Measurements from ENCODE around the gene CCL25.

The CCL25 gene

DNA sequence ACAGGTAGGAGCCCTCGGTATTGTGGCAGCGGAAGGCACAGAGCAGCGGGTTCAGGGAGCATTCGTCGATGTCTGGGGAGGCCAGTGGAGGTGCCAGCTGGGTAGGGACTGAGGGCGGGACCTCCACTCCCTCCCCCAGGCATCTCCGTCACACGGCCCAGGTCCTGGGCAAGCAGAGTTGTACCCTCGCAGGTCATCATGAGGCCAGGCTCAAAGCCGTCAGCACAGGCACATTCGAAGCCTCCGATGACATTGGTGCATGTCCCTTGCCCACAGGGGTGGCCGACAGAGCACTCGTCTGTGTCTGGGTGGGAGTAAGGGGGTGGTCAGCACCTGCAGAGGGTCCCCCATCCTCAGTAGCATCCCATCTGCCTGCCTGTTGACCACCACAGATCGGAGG lies 35.3 kb downstream of the CCL25 start:
- no peak overlapping the region for H2AFZ ChIP-seq (ENCODE audit: low read length, unreplicated experiment)
- no peaks in the 10 kb centered on the region for H3K79me2 ChIP-seq (ENCODE audit: control insufficient read depth, insufficient read depth, low read length, unreplicated experiment)
- no peak overlapping the region for H3K4me3 ChIP-seq (ENCODE audit: low read depth, low read length)
- no peaks in the 10 kb centered on the region for H3K27me3 ChIP-seq (ENCODE audit: insufficient read depth, low read length)
- no peak overlapping the region for H3K27ac ChIP-seq (ENCODE audit: low read depth, low read length)
- no peaks in the 10 kb centered on the region for H3K36me3 ChIP-seq (ENCODE audit: insufficient read depth, low read length)
- no peaks in the 10 kb centered on the region for H3K4me1 ChIP-seq (ENCODE audit: control insufficient read depth, insufficient read depth, low read length, unreplicated experiment)

DNA sequence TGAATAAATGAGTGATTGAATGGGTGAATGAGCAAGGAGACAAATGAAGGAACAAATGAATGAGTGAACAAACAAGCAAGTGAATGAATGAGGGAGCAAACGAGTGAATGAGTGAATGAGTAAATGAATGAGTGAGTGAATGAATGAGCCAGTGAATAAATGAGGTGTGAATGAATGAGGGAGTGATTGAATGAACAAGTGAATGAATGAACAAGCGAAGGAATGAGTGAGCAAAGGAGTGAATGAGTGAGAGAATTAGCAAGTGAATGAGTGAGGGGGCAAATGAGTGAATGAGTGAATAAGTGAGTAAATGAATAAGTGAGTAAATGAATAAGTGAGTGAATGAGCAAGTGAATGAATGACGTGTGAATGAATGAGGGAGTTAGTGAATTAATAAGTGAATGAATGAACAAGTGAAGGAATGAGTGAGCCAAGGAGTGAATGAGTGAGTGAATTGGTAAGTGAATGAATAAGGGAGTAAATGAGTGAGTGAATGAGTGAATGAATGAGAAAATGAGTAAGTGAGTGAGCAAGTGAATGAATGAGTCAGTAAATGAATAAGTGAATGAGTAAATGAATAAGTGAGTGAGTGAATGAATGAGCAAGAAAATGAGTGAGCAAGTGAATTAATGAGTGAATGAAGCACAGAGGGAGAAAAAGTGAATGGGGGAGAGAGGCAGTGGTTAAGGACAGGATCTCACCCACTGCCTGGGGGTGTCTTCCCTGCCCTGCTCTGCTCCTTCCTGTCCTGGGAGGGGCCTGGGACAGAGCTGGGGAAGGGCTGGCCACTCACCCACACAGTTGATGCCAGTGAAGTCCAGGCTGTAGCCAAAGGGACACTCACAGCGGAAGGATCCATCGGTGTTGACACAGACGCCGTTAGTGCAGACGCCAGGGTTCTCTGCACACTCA lies 36.4 kb downstream of the CCL25 start:
- H3K27ac ChIP-seq (ENCODE audit: low read depth, low read length) = no peak overlapping the region
- H3K79me2 ChIP-seq (ENCODE audit: control insufficient read depth, insufficient read depth, low read length, unreplicated experiment) = no peaks in the 10 kb centered on the region
- H3K27me3 ChIP-seq (ENCODE audit: insufficient read depth, low read length) = no peaks in the 10 kb centered on the region
- no peak overlapping the region for H2AFZ ChIP-seq (ENCODE audit: low read length, unreplicated experiment)
- H3K4me1 ChIP-seq (ENCODE audit: control insufficient read depth, insufficient read depth, low read length, unreplicated experiment) = no peaks in the 10 kb centered on the region
- no peaks in the 10 kb centered on the region for H3K36me3 ChIP-seq (ENCODE audit: insufficient read depth, low read length)
- H3K4me3 ChIP-seq (ENCODE audit: low read depth, low read length) = no peak overlapping the region

DNA sequence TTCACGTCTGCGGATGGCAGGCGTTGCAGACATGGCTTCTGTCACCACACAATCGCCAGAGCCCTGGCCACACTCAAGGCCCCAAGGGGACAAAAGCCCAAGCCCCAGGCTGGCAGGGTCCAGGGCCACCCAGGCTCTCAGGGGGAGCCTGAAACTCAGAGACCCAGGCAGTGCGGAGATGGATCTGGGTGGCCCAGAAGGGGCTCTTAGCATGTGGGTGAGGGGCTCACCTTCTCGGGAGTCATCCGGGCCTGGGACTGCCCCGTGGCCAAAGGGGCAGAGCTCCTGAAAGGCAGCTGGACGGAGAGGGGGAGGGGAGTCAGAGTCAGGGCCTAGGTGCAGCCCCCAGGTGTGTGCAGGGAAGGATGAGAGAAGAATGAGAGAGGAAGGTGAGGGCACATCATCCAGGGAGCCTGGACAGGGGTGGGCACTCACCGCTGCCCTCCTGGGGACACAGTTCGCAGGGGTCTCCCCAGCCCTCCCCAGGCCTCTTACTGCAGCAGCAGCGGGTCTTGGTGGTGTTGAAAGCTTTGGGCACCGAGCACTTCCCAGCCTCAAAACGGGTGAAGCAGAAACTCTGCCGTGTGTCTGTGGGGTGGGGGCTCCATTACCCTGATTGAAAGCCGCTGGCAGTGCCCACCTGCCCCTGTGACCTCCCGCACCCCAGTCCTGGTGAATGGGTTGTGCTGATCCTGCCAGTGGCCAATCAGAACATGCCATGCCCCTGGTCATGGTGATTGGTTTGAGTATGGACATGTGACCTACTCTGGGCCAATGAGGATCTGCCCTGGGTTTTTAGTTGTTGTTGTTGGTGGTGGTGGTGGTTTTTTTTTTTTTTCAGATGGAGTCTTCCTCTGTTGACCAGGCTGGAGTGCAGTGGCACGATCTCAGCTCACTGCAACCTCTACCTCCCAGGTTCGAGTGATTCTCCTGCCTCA lies 37.4 kb downstream of the CCL25 start:
- no peak overlapping the region for H2AFZ ChIP-seq (ENCODE audit: low read length, unreplicated experiment)
- H3K27me3 ChIP-seq (ENCODE audit: insufficient read depth, low read length) = no peaks in the 10 kb centered on the region
- H3K4me1 ChIP-seq (ENCODE audit: control insufficient read depth, insufficient read depth, low read length, unreplicated experiment) = no peaks in the 10 kb centered on the region
- H3K36me3 ChIP-seq (ENCODE audit: insufficient read depth, low read length) = no peaks in the 10 kb centered on the region
- no peak overlapping the region for H3K27ac ChIP-seq (ENCODE audit: low read depth, low read length)
- H3K4me3 ChIP-seq (ENCODE audit: low read depth, low read length) = no peak overlapping the region
- no peaks in the 10 kb centered on the region for H3K79me2 ChIP-seq (ENCODE audit: control insufficient read depth, insufficient read depth, low read length, unreplicated experiment)

DNA sequence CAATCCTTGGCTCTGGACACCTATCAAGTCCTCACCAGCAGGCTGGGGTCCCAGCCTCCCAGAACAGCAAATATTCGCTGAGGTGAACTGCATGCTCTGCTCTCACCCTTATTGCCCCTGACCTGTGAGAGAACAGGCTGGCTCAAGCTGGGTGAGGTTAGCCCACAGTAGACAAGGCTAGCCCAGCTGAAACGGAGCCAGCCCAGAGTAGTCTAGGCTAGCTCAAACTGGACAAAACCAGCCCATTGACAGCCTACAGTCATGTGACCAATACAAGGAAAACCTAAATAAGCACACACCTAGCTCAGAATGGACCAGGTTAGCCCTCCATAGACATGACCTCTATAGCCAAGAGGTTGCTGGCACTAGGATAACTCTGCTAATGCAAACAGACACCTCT lies 38.4 kb downstream of the CCL25 start:
- Histone ChIP-seq H3K36me3 (ENCODE audit: insufficient read depth, low read length) (no peaks in the 10 kb centered on the region), H3K4me3 (ENCODE audit: low read depth, low read length) (no peak overlapping the region), H3K4me1 (ENCODE audit: control insufficient read depth, insufficient read depth, low read length, unreplicated experiment) (no peaks in the 10 kb centered on the region), H2AFZ (ENCODE audit: low read length, unreplicated experiment) (no peak overlapping the region), H3K27ac (ENCODE audit: low read depth, low read length) (no peak overlapping the region), H3K27me3 (ENCODE audit: insufficient read depth, low read length) (no peaks in the 10 kb centered on the region), H3K79me2 (ENCODE audit: control insufficient read depth, insufficient read depth, low read length, unreplicated experiment) (no peaks in the 10 kb centered on the region)

DNA sequence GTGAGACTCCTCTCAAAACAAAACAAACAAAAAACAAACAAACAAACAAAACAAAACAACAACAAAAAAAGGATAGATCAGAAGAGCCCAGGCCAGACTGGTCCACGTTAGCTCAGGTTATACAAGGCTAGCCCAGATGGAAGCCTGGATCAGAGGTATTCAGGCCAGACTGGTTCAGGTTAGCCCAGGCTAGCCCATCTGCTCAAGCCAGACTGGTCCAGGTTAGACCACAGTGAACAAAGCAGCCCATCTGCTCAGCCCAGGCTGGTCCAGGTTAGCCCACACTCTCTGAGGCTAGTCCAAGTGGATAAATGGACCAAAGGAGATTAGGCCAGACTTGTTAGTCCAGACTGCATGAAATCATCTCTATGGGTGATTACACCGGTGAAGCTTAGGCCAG lies 41.2 kb downstream of the CCL25 start:
- Histone ChIP-seq H3K4me3 (ENCODE audit: low read depth, low read length) (no peak overlapping the region), H3K27me3 (ENCODE audit: insufficient read depth, low read length) (0 out of 2 replicates have a peak, but pooled peaks cover 3% of the 10 kb centered on the region), H3K36me3 (ENCODE audit: insufficient read depth, low read length) (no peaks in the 10 kb centered on the region), H3K4me1 (ENCODE audit: control insufficient read depth, insufficient read depth, low read length, unreplicated experiment) (no peaks in the 10 kb centered on the region), H3K79me2 (ENCODE audit: control insufficient read depth, insufficient read depth, low read length, unreplicated experiment) (no peaks in the 10 kb centered on the region), H2AFZ (ENCODE audit: low read length, unreplicated experiment) (no peak overlapping the region), H3K27ac (ENCODE audit: low read depth, low read length) (no peak overlapping the region)

DNA sequence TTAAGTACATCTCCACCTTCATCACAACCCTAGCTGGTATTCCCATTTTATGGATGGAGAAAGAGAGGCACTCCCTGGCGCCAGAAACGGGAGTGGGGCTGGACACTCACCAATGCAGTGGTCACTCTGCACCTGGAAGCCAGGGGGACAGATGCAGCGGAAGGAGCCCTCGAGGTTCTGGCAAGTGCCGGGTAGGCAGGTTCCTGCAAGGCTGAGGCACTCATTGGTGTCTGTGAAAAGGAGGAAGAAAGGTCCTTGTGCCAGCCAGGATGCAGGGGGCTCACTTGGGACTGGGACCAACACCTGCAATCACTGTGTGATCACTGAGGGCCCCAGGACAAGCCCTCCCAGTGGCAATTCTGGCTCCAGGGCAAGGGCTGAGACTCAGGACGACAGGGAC lies 41.8 kb downstream of the CCL25 start:
- Histone ChIP-seq H3K27ac (ENCODE audit: low read depth, low read length) (no peak overlapping the region), H3K27me3 (ENCODE audit: insufficient read depth, low read length) (0 out of 2 replicates have a peak, but pooled peaks cover 3% of the 10 kb centered on the region), H3K36me3 (ENCODE audit: insufficient read depth, low read length) (no peaks in the 10 kb centered on the region), H2AFZ (ENCODE audit: low read length, unreplicated experiment) (no peak overlapping the region), H3K4me3 (ENCODE audit: low read depth, low read length) (no peak overlapping the region), H3K4me1 (ENCODE audit: control insufficient read depth, insufficient read depth, low read length, unreplicated experiment) (no peaks in the 10 kb centered on the region), H3K79me2 (ENCODE audit: control insufficient read depth, insufficient read depth, low read length, unreplicated experiment) (no peaks in the 10 kb centered on the region)

DNA sequence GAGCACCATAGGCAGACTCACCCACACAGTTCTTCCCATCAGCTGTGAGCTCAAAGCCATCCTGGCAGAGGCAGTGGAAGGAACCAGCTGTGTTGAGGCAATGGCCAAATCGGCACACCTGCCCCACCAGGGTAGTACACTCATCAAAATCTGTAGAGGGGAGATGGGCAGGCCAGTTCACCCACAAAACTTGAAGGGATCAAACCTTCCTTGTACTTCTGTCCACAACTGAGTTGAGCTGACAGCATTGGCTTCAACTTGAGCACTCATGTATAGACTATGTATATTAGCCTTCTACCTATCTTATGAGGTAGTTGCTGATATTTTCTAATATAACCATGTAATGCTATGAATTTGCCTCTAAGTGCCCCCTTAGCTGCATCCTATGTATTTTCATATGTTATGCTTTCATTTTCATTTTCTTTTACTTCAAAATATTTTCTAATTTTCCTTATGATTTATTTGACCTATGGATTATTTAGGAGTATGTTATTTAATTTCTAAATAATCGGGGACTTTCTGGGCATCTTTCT lies 42.9 kb downstream of the CCL25 start:
- Histone ChIP-seq H3K27me3 (ENCODE audit: insufficient read depth, low read length) (0 out of 2 replicates have a peak, but pooled peaks cover 3% of the 10 kb centered on the region), H2AFZ (ENCODE audit: low read length, unreplicated experiment) (no peak overlapping the region), H3K4me1 (ENCODE audit: control insufficient read depth, insufficient read depth, low read length, unreplicated experiment) (no peaks in the 10 kb centered on the region), H3K79me2 (ENCODE audit: control insufficient read depth, insufficient read depth, low read length, unreplicated experiment) (no peaks in the 10 kb centered on the region), H3K36me3 (ENCODE audit: insufficient read depth, low read length) (no peaks in the 10 kb centered on the region), H3K4me3 (ENCODE audit: low read depth, low read length) (no peak overlapping the region), H3K27ac (ENCODE audit: low read depth, low read length) (no peak overlapping the region)

DNA sequence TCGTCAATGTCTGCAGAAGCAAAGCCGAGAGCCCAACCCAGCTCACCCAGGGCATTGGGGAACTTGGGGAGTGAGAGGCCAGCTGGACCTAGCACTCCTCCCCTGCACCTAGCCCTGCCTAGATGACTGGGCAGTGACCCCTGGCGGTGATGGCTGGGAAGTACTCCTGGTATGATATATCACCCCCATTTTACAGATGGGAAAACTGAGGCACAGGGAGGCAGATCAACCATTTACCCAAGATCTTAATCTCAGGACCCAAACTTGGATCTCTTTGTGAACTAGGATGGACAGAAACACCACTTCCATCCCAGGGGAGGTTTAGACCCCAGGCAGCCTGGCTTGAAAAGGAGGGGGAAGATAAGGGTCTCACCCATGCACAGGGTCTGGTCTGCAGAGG lies 43.5 kb downstream of the CCL25 start:
- Histone ChIP-seq H3K79me2 (ENCODE audit: control insufficient read depth, insufficient read depth, low read length, unreplicated experiment) (no peaks in the 10 kb centered on the region), H3K4me1 (ENCODE audit: control insufficient read depth, insufficient read depth, low read length, unreplicated experiment) (no peaks in the 10 kb centered on the region), H3K27me3 (ENCODE audit: insufficient read depth, low read length) (0 out of 2 replicates have a peak, but pooled peaks cover 3% of the 10 kb centered on the region), H3K36me3 (ENCODE audit: insufficient read depth, low read length) (no peaks in the 10 kb centered on the region), H3K4me3 (ENCODE audit: low read depth, low read length) (no peak overlapping the region), H2AFZ (ENCODE audit: low read length, unreplicated experiment) (no peak overlapping the region), H3K27ac (ENCODE audit: low read depth, low read length) (no peak overlapping the region)

DNA sequence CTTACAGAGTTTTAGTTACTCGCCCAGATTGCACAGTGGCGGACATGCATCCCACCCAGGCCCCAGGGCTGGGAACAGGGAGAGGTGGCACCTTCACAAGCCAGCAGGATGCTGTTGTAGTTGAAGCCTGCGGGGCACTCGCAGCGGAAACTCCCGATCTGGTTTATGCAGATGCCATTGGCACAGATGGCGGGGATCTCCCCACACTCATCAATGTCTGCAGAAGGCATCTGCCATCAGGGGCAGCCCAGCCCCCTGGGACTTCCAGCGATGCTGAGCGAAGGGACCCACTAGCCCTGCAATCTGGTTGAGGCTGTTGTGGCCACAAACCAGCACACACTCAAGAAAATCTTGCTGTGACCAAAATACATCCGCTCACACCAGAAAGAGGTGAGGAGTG lies 44.6 kb downstream of the CCL25 start:
- no peak overlapping the region for H3K4me3 ChIP-seq (ENCODE audit: low read depth, low read length)
- H3K27me3 ChIP-seq (ENCODE audit: insufficient read depth, low read length) = 0 out of 2 replicates have a peak, but pooled peaks cover 3% of the 10 kb centered on the region
- no peaks in the 10 kb centered on the region for H3K36me3 ChIP-seq (ENCODE audit: insufficient read depth, low read length)
- H2AFZ ChIP-seq (ENCODE audit: low read length, unreplicated experiment) = no peak overlapping the region
- no peaks in the 10 kb centered on the region for H3K4me1 ChIP-seq (ENCODE audit: control insufficient read depth, insufficient read depth, low read length, unreplicated experiment)
- no peaks in the 10 kb centered on the region for H3K79me2 ChIP-seq (ENCODE audit: control insufficient read depth, insufficient read depth, low read length, unreplicated experiment)
- H3K27ac ChIP-seq (ENCODE audit: low read depth, low read length) = no peak overlapping the region

DNA sequence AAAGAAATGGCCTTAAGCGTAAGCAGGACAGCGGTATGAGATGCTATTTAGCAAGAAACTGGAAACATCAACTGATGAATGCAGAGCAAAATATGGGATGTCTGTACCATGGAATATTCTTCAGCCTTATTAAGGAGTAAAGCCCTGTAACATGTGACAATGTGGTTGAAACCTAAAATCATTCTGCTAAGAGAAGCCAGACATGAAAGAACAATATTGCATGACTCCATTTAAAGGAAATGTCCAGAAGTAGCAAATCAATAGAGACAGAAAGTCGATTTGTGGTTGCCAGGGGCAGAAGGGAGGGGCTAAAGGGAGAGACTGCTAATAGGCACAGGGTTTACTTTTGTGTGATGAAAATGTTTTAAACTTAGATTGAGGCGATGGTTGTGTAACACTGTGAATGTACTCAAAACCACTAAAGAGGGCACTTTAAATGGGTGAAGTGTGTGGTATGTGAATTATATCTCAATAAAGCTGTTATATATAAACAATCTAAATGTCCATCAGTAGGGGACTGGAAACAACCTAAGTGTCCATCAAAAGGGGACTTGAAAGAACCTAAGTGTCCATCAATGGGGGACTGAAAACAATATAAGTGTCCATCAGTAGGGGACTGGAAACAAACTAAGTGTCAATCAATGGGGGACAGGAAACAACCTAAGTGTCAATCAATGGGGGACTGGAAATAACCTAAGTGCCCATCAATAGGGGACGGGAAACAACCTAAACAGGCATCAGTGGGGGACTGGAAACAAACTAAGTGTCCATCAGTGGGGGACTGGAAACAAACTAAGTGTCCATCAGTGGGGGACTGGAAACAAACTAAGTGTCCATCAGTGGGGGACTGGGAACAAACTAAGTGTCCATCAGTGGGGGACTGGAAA lies 45.4 kb downstream of the CCL25 start:
- Histone ChIP-seq H3K4me1 (ENCODE audit: control insufficient read depth, insufficient read depth, low read length, unreplicated experiment) (no peaks in the 10 kb centered on the region), H3K79me2 (ENCODE audit: control insufficient read depth, insufficient read depth, low read length, unreplicated experiment) (no peaks in the 10 kb centered on the region), H2AFZ (ENCODE audit: low read length, unreplicated experiment) (no peak overlapping the region), H3K27me3 (ENCODE audit: insufficient read depth, low read length) (0 out of 2 replicates have a peak, but pooled peaks cover 3% of the 10 kb centered on the region), H3K4me3 (ENCODE audit: low read depth, low read length) (no peak overlapping the region), H3K36me3 (ENCODE audit: insufficient read depth, low read length) (no peaks in the 10 kb centered on the region), H3K27ac (ENCODE audit: low read depth, low read length) (no peak overlapping the region)

Measured in ACC112 (cell line).